ENCODE results near the gene HLA-DOB. TPM values are rescaled to one million over a fixed set of nuclear protein-coding genes. Genes with fewer than 3 reads are reported as not detected.

HLA-DOB gene
- total and polyA plus RNA-seq, 2 of the 13 experiments (the other 11 are each of a cell fraction or from before 2014, with no cell fraction given): not detected

GRCh38 chr6:32838114-32838958 lies 21.5 kb upstream of the HLA-DOB start, which contains the start of gene TAP2 (continued):
- TF ChIP-seq DRAP1 (CRISPR knock-in tag; IDR thresholded peaks at IDR 0.05) (peak; percentile 67; the same call in 1 of the 2 replicates), SIN3A (IDR thresholded peaks at IDR 0.05; ENCODE audit: borderline replicate concordance, low read depth, low read length) (peak; percentile 92), KMT2A (CRISPR knock-in tag; IDR thresholded peaks at IDR 0.05) (peak; percentile 100), KLF15 (CRISPR knock-in tag; IDR thresholded peaks at IDR 0.05; ENCODE audit: borderline replicate concordance) (0 out of 2 replicates have a peak, but pooled peaks have one; percentile 56), CERS6 (CRISPR knock-in tag; IDR thresholded peaks at IDR 0.05) (no peak), ZBTB3 (CRISPR knock-in tag; IDR thresholded peaks at IDR 0.05; ENCODE audit: borderline replicate concordance, low read depth) (no peak), ZNF512 (CRISPR knock-in tag; IDR thresholded peaks at IDR 0.05) (no peak), HNF4A (CRISPR knock-in tag; IDR thresholded peaks at IDR 0.05) (peak; percentile 61), PATZ1 (CRISPR knock-in tag; IDR thresholded peaks at IDR 0.05) (peak; percentile 57; the same call in 1 of the 2 replicates), ZNF18 (CRISPR knock-in tag; IDR thresholded peaks at IDR 0.05; ENCODE audit: insufficient replicate concordance) (peak; percentile 47), MBNL3 (CRISPR knock-in tag; conservative IDR thresholded peaks at IDR 0.05) (no peak), PHF21A (CRISPR knock-in tag; IDR thresholded peaks at IDR 0.05) (peak; percentile 71), IRF1 (CRISPR knock-in tag; IDR thresholded peaks at IDR 0.05; ENCODE audit: low read depth) (peak; percentile 100), HNF1A (IDR thresholded peaks at IDR 0.05; ENCODE audit: low read depth) (no peak), HNF1A (CRISPR knock-in tag; IDR thresholded peaks at IDR 0.05; ENCODE audit: borderline replicate concordance) (peak; percentile 42; the same call in 1 of the 2 replicates)

Measured in HepG2 (cell line).